ENCODE data around the gene FARS2.

- no peak for TF ChIP-seq CTCF (IDR thresholded peaks at IDR 0.05; ENCODE audit: low read depth, low read length)
- TF ChIP-seq EZH2phosphoT487 (IDR thresholded peaks at IDR 0.05; ENCODE audit: low read depth), result no peak
These were observed 292.9 kb downstream of the FARS2 start for GRCh38 chr6:5554226-5554625.

All from OCI-LY3 (cell line).